ENCODE measurements around the gene TEKT4.
A peak's percentile ranks its signal among the peaks of the same experiment; 100 is the strongest.
"Not testable (repeated sequence)": the region's sequence is repeated elsewhere in the genome, so short reads cannot be mapped to it uniquely, and the experiment has no call there.

Gene TEKT4

GRCh38 chr2:94871226-94872087, at the start of gene TEKT4:
TEKT4 (plus strand) TSS chr2:94871430; CDS start chr2:94871580, 150 bp downstream.
- DNase-seq (ENCODE audit: low spot score): no peak

GRCh38 chr2:94839224-94839623, 32.0 kb upstream of the TEKT4 start:
- DNase-seq (ENCODE audit: low spot score): not testable (repeated sequence)

GRCh38 chr2:94856856-94857255, 14.4 kb upstream of the TEKT4 start:
- DNase-seq (ENCODE audit: low spot score): not testable (repeated sequence)

- DNase-seq (ENCODE audit: low spot score): not testable (repeated sequence)
Measured at GRCh38 chr2:94857367-94858162, 13.7 kb upstream of the TEKT4 start.

- DNase-seq (ENCODE audit: low spot score): not testable (repeated sequence)
Measured at GRCh38 chr2:94858163-94858888, 12.9 kb upstream of the TEKT4 start.

- no peak for DNase-seq (ENCODE audit: low spot score)
Measured at GRCh38 chr2:94861308-94862152, 9.7 kb upstream of the TEKT4 start.

GRCh38 chr2:94862903-94863302, 8.3 kb upstream of the TEKT4 start:
- DNase-seq (ENCODE audit: low spot score): not testable (repeated sequence)

- DNase-seq (ENCODE audit: low spot score): no peak
Measured at GRCh38 chr2:94869131-94869530, 2.1 kb upstream of the TEKT4 start.

GRCh38 chr2:94869552-94870439, 1.4 kb upstream of the TEKT4 start:
- no peak for DNase-seq (ENCODE audit: low spot score)

- no peak for DNase-seq (ENCODE audit: low spot score)
Measured at GRCh38 chr2:94870440-94871225, 597 bp upstream of the TEKT4 start.

GRCh38 chr2:94872088-94872618, 923 bp downstream of the TEKT4 start:
- DNase-seq (ENCODE audit: low spot score): no peak

- no peak for DNase-seq (ENCODE audit: low spot score)
Measured at GRCh38 chr2:94872676-94873361, 1.6 kb downstream of the TEKT4 start.

- DNase-seq (ENCODE audit: low spot score): no peak
Measured at GRCh38 chr2:94873362-94874276, 2.4 kb downstream of the TEKT4 start.

GRCh38 chr2:94874277-94874997, 3.2 kb downstream of the TEKT4 start:
- DNase-seq (ENCODE audit: low spot score): peak; percentile 84

GRCh38 chr2:94875064-94875819, 4.0 kb downstream of the TEKT4 start:
- DNase-seq (ENCODE audit: low spot score): no peak

Measured in AG08396 (cell line).